Endothelial cell of coronary artery (primary cell): ENCODE results near the gene AQR. TPM values are rescaled to one million over a fixed set of nuclear protein-coding genes. Genes with fewer than 3 reads are reported as not detected.

Experiments
- total RNA-seq: library from RNA; depleted of rRNA; stranded (reverse); fragments of >200 nt; gene quantifications from 2 replicates; pipeline ENCODE4 v1.2.3, GENCODE V29; 2014

Gene AQR
- 20.1 and 21.6 TPM in 2 replicates for total RNA-seq

DNA sequence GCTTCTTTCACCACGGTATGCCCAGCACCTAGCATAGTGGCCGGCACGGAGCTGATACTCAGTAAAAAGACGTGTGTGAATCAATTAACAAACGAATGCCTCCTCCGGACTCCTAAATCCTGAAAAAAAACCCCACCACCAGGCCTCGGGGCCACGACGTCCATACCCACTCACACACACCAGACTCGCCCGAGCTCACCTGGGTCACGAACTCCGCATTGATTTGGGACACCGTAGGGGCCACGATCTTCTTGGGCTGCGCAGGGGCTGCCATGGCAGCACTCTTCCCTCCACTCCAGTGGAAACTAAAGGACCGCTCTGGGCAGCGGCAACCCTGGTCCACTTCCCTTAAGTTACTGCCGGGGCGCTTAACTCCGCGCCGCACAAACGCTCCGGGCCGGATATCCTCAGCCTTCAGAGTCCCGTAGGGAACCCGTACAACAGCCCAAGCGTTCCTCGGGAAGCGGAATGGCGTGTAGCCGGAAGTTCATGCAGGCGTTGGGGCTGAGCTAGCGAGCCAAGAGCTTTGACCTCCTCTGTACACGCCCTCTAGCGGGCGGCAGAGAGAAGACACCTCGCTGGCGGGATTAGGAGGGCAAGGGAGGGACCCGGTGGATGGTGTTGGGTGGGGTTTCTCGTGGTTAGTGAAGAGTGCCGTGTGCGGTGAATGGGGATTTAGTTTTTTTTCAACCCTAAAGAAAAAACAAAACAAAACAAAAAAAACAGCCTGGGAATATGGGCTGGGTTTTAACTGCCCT, at the start of gene AQR:
AQR (minus strand) TSS at position 403 of the 758 bp plus-strand sequence; CDS start at position 274, 129 bp downstream.

DNA sequence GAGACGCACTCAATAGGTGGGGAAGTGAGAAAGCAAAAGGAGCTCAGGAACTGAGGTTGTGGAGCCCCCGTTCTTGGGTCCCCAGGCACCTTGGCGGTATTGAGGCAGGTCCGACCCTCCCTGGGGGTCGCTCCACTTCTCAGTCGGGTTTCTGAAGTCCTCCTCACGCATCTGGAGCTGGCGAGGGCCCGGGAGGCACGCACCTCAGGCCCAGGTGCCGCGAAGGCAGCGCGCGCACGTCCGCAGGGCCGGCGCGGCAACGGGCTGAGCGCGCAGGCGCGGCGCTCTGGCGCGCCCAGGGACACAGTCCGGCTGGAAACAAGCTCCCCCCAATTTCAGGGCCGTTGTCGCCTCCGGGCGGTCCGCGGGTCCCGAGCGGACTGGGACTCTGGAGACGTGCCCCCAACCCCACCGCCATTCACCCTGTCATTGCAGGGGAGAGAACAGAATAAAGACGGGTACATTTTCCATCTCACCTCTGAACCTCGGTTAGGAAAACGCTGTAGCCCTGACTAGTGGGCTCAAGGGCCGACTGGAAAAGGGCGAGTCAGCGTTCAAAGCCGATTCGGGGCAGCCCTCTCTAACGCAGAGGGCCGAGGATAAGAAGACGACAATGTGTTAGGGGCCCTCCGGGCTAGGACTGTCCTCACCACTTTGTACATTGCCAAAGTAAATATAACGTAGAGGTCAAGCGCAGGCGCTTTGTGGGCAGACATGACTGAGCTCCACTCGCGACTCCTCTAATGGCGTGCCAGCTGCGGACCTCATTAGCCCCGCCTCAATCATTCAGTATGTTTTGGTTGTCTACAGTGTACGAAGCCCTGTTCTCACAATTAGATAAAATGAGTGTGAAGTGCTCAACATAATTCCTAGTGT, 18.7 kb upstream of the AQR start, which contains the start of gene ZNF770:
ZNF770 (minus strand) TSS at position 261 of the 876 bp plus-strand sequence. CDS start 4,853 bp downstream, outside the sequence.

Other genes with a start within 250 kb of the AQR start
- not detected in 2 replicates for gene GJD2, start 214.7 kb downstream of the AQR start, total RNA-seq
- not detected in 2 replicates for gene ACTC1, start 174.2 kb downstream of the AQR start, total RNA-seq
- gene ZNF770, start 18.5 kb upstream of the AQR start, total RNA-seq, result 27.9 and 32.5 TPM in 2 replicates
- gene NANOGP8, start 115.6 kb upstream of the AQR start, total RNA-seq, result not detected in 2 replicates